ENCODE data around the gene TFIP11. TPM values are rescaled to one million over a fixed set of nuclear protein-coding genes. Genes with fewer than 3 reads are reported as not detected.
"Not testable (repeated sequence)": the region's sequence is repeated elsewhere in the genome, so short reads cannot be mapped to it uniquely, and the experiment has no call there.

The TFIP11 gene
- total RNA-seq, 4 donors from 2014 or later = 6.1 to 32.5 (median 18.1) TPM

GRCh38 chr22:26536056-26536761 is 23.9 kb upstream of the TFIP11 start:
- no peak for TF ChIP-seq POLR2A (IDR thresholded peaks at IDR 0.05)
- TF ChIP-seq, protein P1, sequence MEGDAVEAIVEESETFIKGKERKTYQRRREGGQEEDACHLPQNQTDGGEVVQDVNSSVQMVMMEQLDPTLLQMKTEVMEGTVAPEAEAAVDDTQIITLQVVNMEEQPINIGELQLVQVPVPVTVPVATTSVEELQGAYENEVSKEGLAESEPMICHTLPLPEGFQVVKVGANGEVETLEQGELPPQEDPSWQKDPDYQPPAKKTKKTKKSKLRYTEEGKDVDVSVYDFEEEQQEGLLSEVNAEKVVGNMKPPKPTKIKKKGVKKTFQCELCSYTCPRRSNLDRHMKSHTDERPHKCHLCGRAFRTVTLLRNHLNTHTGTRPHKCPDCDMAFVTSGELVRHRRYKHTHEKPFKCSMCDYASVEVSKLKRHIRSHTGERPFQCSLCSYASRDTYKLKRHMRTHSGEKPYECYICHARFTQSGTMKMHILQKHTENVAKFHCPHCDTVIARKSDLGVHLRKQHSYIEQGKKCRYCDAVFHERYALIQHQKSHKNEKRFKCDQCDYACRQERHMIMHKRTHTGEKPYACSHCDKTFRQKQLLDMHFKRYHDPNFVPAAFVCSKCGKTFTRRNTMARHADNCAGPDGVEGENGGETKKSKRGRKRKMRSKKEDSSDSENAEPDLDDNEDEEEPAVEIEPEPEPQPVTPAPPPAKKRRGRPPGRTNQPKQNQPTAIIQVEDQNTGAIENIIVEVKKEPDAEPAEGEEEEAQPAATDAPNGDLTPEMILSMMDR (IDR thresholded peaks at IDR 0.05) = no peak
- Histone ChIP-seq H3K9me3 (no peaks in the 10 kb centered on the region), H3K27ac (no peak overlapping the region), H3K4me3 (no peak overlapping the region), H3K36me3 (no peaks in the 10 kb centered on the region), H3K4me1 (no peaks in the 10 kb centered on the region), H3K27me3 (no peaks in the 10 kb centered on the region)
- intact Hi-C loops (cut with DNase I; ENCODE audit: low total_unique reads) = no loop called here
- DNase-seq = no peak

- DNase-seq = no peak
- Histone ChIP-seq H3K36me3 (no peaks in the 10 kb centered on the region), H3K9me3 (no peaks in the 10 kb centered on the region), H3K27me3 (no peaks in the 10 kb centered on the region), H3K27ac (no peak overlapping the region), H3K4me3 (no peak overlapping the region), H3K4me1 (no peaks in the 10 kb centered on the region)
- intact Hi-C loops (cut with DNase I; ENCODE audit: low total_unique reads) = no loop called here
- no peak for TF ChIP-seq POLR2A (IDR thresholded peaks at IDR 0.05)
- TF ChIP-seq, protein P1 (IDR thresholded peaks at IDR 0.05) = no peak
These were observed 23.3 kb upstream of the TFIP11 start for GRCh38 chr22:26535603-26535908.

- Histone ChIP-seq H3K4me3 (no peak overlapping the region), H3K27ac (no peak overlapping the region)
These were observed 22.8 kb upstream of the TFIP11 start for GRCh38 chr22:26534874-26535602.

GRCh38 chr22:26534171-26534855 is 22.0 kb upstream of the TFIP11 start:
- Histone ChIP-seq H3K4me1 (no peaks in the 10 kb centered on the region), H3K4me3 (no peak overlapping the region), H3K9me3 (no peaks in the 10 kb centered on the region), H3K27me3 (no peaks in the 10 kb centered on the region), H3K27ac (no peak overlapping the region), H3K36me3 (no peaks in the 10 kb centered on the region)
- DNase-seq = no peak
- intact Hi-C loops (cut with DNase I; ENCODE audit: low total_unique reads) = no loop called here
- TF ChIP-seq, protein P1 (IDR thresholded peaks at IDR 0.05) = no peak
- TF ChIP-seq POLR2A (IDR thresholded peaks at IDR 0.05) = no peak

More at GRCh38 chr22:26534874-26535602, 22.8 kb upstream of the TFIP11 start:
- DNase-seq = no peak
- TF ChIP-seq, protein P1 (IDR thresholded peaks at IDR 0.05) = no peak
- TF ChIP-seq POLR2A (IDR thresholded peaks at IDR 0.05) = no peak
- no peaks in the 10 kb centered on the region for H3K9me3 ChIP-seq
- no peaks in the 10 kb centered on the region for H3K4me1 ChIP-seq
- no peaks in the 10 kb centered on the region for H3K27me3 ChIP-seq
- no peaks in the 10 kb centered on the region for H3K36me3 ChIP-seq
- intact Hi-C loops (cut with DNase I; ENCODE audit: low total_unique reads) = no loop called here

GRCh38 chr22:26529345-26529744 is 17.1 kb upstream of the TFIP11 start:
- TF ChIP-seq, protein P1 (IDR thresholded peaks at IDR 0.05) = no peak
- TF ChIP-seq POLR2A (IDR thresholded peaks at IDR 0.05) = no peak
- no peak for DNase-seq
- intact Hi-C loops (cut with DNase I; ENCODE audit: low total_unique reads) = no loop called here
- no peaks in the 10 kb centered on the region for H3K36me3 ChIP-seq
- H3K27ac ChIP-seq = no peak overlapping the region
- no peaks in the 10 kb centered on the region for H3K27me3 ChIP-seq
- H3K4me1 ChIP-seq = no peaks in the 10 kb centered on the region
- H3K4me3 ChIP-seq = no peak overlapping the region
- no peaks in the 10 kb centered on the region for H3K9me3 ChIP-seq

GRCh38 chr22:26528518-26528917 is 16.2 kb upstream of the TFIP11 start:
- H3K36me3 ChIP-seq; H3K27me3 ChIP-seq; H3K4me1 ChIP-seq; H3K4me3 ChIP-seq; DNase-seq; intact Hi-C loops (cut with DNase I; ENCODE audit: low total_unique reads); H3K9me3 ChIP-seq; H3K27ac ChIP-seq: not testable (repeated sequence)
